ENCODE measurements around the gene IDH2. TPM values are rescaled to one million over a fixed set of nuclear protein-coding genes. Genes with fewer than 3 reads are reported as not detected.

IDH2 gene
- total and polyA plus RNA-seq, 2 donors (not counting 3 experiments of a cell fraction or from before 2014, with no cell fraction given): 123 to 127 TPM

DNA sequence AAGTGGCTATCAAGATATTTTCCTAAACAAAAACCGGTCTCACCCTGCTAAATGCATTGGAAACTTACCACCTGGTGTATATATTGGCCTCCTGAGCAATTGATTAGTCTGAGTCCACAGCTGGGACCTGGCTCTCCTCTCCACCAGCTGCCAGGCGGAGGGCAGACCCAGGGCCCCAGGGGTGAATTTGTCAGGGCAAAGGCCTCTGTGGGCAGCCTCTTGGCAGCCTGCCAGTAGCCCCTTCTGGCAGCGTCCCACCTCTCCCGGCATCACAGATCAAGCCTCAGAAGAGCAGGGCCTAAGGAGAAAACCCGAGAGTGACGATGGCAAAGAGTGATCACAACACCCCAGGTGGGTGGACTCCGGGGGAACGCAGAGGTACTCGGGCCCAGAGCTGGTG lies 43.0 kb upstream of the IDH2 start:
- no peak for DNase-seq (ENCODE audit: low read depth, low spot score)
- TF ChIP-seq, protein P1, sequence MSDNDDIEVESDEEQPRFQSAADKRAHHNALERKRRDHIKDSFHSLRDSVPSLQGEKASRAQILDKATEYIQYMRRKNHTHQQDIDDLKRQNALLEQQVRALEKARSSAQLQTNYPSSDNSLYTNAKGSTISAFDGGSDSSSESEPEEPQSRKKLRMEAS (IDR thresholded peaks at IDR 0.05; ENCODE audit: insufficient read depth, insufficient read length): no peak
- TF ChIP-seq JUN (IDR thresholded peaks at IDR 0.05; ENCODE audit: borderline replicate concordance, insufficient read depth, insufficient read length, low read depth): no peak
- TF ChIP-seq EZH2 (IDR thresholded peaks at IDR 0.05; ENCODE audit: borderline replicate concordance, low read depth, low read length, severe bottlenecking): no peak
- TF ChIP-seq, protein P2, sequence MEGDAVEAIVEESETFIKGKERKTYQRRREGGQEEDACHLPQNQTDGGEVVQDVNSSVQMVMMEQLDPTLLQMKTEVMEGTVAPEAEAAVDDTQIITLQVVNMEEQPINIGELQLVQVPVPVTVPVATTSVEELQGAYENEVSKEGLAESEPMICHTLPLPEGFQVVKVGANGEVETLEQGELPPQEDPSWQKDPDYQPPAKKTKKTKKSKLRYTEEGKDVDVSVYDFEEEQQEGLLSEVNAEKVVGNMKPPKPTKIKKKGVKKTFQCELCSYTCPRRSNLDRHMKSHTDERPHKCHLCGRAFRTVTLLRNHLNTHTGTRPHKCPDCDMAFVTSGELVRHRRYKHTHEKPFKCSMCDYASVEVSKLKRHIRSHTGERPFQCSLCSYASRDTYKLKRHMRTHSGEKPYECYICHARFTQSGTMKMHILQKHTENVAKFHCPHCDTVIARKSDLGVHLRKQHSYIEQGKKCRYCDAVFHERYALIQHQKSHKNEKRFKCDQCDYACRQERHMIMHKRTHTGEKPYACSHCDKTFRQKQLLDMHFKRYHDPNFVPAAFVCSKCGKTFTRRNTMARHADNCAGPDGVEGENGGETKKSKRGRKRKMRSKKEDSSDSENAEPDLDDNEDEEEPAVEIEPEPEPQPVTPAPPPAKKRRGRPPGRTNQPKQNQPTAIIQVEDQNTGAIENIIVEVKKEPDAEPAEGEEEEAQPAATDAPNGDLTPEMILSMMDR (IDR thresholded peaks at IDR 0.05; ENCODE audit: extremely low read depth in 1 of 2, insufficient read depth in 1 of 2, low read depth in 1 of 2, low read length in 2 of 2): no peak
- no peak for TF ChIP-seq MYC (IDR thresholded peaks at IDR 0.05; ENCODE audit: low read depth, low read length)
- no peak for TF ChIP-seq GATA2 (IDR thresholded peaks at IDR 0.05; ENCODE audit: insufficient read depth, insufficient read length, low read depth, low read length)
- no peak for TF ChIP-seq POLR2A (IDR thresholded peaks at IDR 0.05; ENCODE audit: low read depth, low read length)
- no peak for TF ChIP-seq POLR2AphosphoS5 (IDR thresholded peaks at IDR 0.05; ENCODE audit: insufficient read depth, low read depth, low read length)
- no peak for TF ChIP-seq FOS (IDR thresholded peaks at IDR 0.05; ENCODE audit: borderline replicate concordance, insufficient read depth, low read length)
- Histone ChIP-seq H3K9me1 (replicated peaks; ENCODE audit: control insufficient read depth, extremely low read depth, insufficient read depth, low read length) (no peaks in the 10 kb centered on the region), H4K20me1 (replicated peaks; ENCODE audit: control insufficient read depth, extremely low read depth, insufficient read depth, low read length) (no peaks in the 10 kb centered on the region), H3K27ac (ENCODE audit: insufficient read depth, low read depth, low read length) (no peak overlapping the region), H3K27me3 (ENCODE audit: control insufficient read depth in 2 of 2, insufficient read depth in 2 of 2, low read length in 2 of 2) (peaks cover 0 to 2% of the 10 kb centered on the region in 2 experiments), H2AFZ (ENCODE audit: low read depth, low read length) (no peak overlapping the region), H3K4me1 (ENCODE audit: control insufficient read depth, extremely low read depth, insufficient read depth, low read length) (peaks cover 2% of the 10 kb centered on the region), H3K9ac (replicated peaks; ENCODE audit: extremely low read depth, insufficient read depth, low read length) (no peak overlapping the region), H3K4me2 (ENCODE audit: insufficient read depth, low read length) (no peak overlapping the region), H3K36me3 (ENCODE audit: control insufficient read depth in 2 of 2, extremely low read depth in 1 of 2, insufficient read depth in 2 of 2, low read length in 2 of 2) (no peaks in the 10 kb centered on the region), H3K79me2 (ENCODE audit: control insufficient read depth, insufficient read depth, low read length) (no peaks in the 10 kb centered on the region), H3K9me3 (replicated peaks; ENCODE audit: control insufficient read depth, insufficient read depth, low read length) (no peaks in the 10 kb centered on the region), H3K4me3 (replicated peaks in 1 of 3; ENCODE audit: insufficient read depth in 1 of 3, low read depth in 1 of 3, low read length in 3 of 3) (no peak overlapping the region)
- dilution Hi-C loops (cut with MboI; ENCODE audit: extremely low pct_ligation_motif_present, low sequenced_read_pairs): loop anchor here (10.0 kb wide), 1 partner anchor 70 kb away; no protein-coding TSS in a partner anchor
- ChIA-PET POLR2A (no interaction called here), CTCF (interaction anchor here (1.2 kb wide), 1 partner anchor 76 kb away, joined by 6 read pairs; no protein-coding TSS in a partner anchor)
- no TSS peak for BruUV-seq (replicated peaks)
- FAIRE-seq: no peak
- intact Hi-C loops (cut with micrococcal nuclease): no loop called here

Data from endothelial cell of umbilical vein (primary cell).